GM19035 (cell line): Measurements from ENCODE around the gene CNKSR2.

Experiments used
- ATAC-seq: cut with Tn5 transposase; IDR thresholded peaks from one replicate; pipeline ENCODE4 v1.9.1; 2021; ENCODE audit not compliant: unreplicated experiment

Gene CNKSR2

DNA sequence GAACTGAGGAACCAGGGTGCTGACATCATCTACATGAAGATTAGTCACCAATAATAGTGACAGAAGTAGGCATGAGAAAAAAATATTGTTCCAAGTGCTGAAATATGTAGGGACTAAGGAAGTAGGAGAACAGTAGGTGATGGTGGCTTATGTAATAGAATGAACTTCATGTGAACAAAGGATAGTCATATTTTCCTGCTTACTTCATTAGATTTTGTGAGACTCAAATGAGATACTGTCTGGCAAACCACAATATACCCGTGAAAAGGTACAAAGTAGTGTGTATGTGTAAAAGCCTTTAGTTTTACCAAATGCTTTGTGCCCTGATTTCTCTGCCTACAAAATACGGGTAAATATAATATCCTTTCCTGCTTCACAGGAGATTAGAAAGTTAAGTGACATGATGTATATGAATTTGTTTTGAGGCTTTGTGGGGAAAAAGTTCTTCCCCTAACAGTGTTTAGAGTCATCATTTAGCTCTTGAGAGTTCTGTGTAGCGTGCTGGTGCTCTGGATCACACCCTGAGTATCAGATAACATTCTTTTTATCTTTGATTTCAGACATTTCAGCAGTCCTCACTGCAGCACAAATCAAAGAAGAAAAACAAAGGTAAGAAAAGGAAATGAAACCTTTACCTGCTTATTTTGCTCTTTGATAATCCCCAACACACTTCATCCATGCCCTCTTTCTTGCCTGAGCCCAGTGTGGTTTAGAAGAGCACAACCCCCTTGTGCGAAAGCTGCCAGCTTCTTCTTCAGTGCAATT lies 216.0 kb downstream of the CNKSR2 start:
- ATAC-seq: no peak

DNA sequence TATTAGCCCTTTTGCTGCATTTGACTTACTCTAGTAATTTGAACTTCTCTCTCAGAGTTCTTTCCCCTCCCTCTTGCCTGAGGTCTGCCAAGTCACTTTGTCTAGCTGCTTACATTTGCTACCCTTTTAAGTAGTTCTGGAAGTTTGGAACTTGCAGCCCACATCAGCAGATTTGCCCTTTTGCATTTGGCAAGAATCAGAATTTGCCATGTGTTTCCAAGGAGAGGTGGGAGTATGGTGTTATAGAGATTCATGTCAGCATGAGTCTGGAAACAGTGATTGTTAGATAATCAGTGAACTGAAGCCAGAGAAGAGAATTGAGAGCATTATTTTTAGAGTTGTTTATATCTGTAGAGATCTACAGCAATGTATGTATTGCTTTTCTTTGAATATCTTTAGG lies 231.8 kb downstream of the CNKSR2 start:
- ATAC-seq: no peak

DNA sequence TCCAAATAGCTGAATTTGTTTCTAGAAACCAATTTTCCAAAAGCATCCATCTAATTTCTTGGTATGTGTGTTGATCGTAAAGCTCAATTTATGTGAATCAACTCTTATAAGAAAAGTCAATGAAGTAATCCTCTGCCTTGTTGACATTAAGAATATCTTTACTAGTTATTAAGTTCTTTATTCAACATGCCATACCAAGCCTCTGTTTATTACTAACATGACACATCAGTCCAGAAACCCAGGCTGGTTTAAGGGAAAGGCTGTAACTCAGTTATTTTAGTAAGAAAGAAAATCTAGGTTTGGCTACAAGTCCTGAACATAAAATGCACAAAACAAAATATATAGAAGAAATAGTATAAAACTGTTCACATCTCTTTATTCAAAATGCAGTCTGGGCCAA lies 235.9 kb downstream of the CNKSR2 start:
- no peak for ATAC-seq

DNA sequence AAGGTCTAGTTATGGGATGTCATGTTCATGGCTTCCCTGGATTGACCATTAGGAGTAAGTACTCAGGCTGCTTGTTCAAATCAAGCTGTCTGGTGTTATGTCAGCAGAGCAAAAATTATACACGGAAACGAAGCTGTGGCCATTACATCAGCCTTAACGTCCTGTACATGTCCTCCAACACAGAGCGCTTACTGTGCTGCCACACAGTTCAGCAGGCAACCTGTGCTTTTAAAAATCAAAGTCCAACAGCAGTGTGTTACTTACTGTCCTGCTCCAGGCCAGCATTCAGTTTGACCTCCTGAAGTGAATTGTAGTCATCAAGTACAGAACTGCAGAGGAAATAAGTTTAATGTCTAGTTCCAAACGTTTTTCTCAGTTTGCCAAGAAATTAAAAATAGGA lies 237.9 kb downstream of the CNKSR2 start:
- no peak for ATAC-seq

DNA sequence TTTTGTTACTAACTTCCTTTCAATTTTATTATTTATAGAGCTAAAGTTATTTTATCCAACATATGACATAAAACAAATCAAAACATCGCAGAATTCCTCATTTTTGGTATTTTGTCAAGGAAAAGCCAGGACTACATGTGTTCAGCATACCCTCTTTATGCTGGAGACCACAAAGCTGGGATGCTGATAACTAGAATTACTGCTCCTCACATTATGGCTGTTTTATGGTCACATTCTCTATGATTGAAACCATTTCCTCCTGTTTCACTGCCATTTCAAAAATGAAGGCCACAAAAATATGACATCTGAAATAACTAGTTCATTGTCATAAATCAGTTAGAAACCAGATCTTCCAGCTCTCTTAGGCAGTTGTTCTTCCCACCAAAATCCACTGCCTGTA lies 242.2 kb downstream of the CNKSR2 start:
- no peak for ATAC-seq

DNA sequence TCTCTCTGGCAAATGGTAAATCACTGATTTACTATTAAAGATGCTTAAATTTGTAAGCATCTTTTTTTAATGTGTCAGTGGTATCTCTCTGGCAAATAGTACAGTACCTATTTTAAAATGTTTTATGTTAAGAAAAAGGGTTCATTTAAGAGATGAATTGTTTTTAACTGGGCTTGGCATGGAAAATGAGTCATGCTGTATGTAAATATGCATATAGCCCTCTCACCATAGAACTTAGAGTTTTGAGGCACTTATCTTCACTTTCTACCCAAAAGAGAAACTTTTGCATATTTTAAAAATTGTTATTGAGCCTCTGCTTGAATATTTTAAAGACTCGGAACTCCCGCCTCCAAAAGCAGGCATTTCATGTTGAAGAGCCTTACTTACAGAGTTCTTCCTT lies 246.0 kb downstream of the CNKSR2 start:
- no peak for ATAC-seq

DNA sequence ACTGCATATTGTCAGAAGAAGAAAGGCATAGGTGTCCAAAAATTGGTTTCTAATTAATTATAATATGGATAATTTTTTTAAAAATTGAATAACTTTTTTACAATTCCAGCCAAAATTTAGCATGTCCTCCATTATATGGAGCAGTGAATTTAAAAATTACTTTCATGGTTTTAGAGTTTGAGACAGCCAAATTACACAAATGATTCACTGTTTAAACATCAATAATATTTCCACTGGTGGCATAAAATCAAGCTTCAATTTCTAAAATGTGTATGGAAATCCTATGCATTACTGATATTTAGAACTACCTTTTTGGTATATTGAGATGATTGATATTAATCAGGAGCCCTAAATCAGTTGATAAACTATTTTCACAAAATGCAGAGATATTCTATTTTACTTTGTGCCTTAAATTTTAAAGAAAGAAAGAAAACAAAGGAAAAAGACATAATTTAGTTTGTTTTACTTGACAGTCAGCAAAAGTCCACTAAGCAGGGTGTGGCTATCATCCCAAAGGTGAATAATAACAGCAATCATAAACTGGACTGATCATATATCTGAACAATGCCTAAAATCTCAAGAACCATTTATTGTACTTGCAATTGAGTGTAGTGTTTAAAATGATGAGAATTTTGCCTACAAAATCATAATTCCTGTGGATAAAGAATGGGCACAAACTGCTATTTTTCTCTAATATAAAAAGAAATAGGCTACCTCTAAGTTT lies 249.7 kb downstream of the CNKSR2 start:
- ATAC-seq: no peak

DNA sequence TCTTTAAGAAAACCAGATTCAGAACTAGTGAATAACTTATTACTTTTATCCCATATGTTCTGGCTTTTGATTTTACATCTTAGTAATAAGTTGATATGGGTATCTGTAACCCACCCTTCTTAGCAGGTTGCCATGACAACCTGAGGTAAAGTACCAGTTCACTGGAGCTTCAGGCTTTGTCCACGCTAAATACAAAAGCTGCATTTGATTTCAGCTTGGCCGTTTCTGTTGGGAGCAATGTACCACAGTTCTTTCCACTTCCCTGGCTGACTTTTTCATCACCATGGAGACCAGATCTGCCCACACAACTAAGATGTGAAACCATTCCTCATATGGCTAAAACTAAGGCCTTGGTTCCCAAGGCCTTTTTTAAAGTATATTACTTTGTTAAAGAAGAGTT lies 257.8 kb downstream of the CNKSR2 start:
- ATAC-seq: no peak

DNA sequence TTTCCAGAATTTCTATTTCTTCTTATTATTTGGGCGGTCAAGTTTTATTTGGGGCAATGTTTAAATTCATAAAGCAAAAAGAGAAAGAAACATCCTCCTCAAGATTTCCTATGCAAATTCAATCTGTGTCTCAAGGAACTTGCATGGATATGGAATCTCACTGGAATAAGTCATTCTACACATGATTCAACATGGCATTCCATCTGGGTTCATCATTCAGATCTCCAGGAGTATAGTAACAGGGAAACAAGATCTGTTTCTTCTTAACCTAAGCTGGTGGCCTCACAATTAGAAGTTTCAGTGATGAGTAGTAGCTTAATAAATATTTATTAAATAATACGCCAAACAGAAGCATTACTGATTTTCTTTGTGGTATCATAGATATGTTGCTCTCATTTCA lies 264.1 kb downstream of the CNKSR2 start:
- no peak for ATAC-seq

DNA sequence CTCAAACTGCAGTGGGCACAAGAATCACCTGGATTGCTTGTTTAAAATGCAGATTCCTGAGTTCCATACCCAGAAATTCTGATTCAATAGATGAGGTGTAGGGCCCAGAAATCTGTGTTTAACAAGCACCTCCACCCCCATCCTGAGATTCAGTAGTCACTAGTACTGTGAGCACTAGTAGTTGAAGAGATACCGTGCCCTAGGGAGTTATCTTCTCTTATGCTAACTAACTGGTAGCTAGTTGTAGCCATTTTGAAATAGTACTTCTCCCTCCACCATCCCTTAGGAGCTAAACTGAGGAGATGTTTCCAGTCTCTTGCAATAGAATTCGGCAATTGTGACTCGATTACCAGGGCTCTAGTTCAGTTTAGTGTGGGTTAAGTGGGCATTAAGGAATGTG lies 265.6 kb downstream of the CNKSR2 start:
- ATAC-seq: no peak

DNA sequence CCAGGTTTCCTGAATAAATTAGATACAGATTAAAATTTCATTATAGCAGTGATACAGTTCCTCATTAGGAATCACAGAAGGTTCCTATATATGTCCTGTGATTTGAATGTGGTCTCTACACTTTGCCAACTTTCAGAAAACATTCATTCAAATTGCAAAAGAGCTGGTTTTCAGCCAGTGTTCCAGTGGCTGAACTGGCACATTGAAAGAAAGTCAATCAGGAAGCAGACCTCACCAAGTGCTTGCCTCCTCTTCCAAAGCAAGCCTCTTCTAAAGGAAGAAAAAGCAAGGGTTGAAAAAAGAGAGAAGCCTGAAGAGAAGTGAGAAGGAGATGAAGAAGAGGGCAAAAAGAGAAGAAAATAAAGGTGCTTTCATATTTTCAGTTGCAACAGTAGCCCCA lies 271.2 kb downstream of the CNKSR2 start:
- ATAC-seq: no peak

DNA sequence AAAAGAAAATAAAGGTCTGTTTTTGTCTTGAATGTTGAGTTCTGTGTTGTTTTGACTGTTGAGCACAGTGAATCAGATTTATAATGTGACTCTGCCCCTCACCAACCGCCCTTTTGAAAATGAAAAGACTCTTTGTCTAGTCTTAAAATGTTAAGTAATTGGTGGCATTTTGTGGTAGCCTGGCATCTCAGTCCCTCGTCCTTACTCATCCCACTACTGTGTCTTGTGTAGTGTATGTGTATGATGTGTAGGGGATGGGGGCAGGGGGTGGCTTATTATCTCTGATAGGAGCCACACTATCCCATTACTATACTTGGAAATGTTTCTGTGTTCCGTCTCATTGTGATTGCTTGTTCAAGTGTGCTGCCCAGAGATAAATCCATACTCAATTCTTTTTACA lies 271.7 kb downstream of the CNKSR2 start:
- ATAC-seq: no peak

DNA sequence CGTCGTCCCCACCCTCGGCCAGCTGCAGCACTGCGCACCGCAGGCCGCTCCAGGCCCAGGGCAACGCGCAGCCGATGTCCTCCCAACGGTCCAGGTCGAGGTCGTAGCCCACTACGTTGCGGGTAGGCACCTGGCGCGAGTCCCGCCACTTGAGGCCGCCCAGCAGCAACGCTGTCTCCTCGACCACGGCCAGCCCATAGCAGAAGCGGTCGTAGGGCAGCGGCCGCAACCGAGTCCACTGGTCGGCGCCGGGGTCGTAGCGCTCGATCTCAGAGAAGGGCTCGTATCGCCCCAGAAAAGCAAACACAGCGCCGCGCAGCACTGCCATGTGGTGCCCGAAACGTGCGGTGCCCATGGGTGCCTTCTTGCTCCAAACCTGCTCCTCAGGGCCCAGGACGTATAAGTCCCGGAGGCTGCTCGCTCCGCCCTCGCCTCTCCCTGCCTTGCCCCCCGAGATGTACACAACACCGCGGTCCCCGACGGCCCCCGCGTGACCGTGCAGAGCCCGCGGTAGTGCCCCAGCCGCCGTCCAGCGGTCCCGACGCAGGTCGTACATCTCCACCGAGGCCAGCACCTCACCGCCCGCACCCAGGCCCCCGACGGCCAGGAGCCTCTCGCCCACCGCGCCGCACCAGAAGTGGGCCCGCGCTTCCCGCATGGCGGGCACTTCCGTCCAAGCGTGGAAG lies 281.8 kb downstream of the CNKSR2 start:
- ATAC-seq: no peak

DNA sequence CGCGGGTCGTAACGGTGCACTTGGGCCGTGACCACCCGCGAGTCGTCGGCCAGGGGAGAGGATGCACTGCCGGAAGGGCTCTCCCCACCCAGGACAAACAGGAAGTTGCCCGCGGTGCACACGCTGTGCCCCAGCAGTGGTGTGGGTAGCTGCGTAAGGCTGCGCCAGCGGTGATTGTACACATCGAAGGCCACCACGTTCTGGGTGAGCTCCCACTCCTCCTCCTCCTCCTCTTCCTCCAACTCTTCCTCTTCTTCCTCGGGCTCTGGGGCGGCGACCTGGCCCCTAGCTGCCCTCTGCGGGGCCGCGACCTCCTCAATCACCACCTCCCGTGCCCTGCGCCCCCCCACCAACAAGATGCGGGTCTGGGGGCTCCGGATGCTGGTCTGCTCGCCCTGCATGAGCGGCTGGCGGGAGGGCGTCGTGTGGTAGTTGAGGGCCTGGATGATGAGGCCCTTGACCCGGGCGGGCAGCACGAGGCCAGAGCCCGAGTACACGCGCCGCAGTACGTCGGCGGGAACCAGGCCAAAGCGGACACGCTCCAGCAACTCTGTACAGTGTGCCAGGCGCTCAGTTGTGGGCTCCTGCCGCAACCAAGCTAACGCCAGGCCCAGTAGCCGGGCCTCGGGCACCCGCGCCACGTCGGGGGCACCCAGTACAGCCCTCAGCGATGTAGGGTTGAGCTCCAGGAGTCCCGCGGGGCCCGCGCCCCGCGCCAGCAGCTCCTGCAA lies 282.5 kb downstream of the CNKSR2 start:
- ATAC-seq: no peak

DNA sequence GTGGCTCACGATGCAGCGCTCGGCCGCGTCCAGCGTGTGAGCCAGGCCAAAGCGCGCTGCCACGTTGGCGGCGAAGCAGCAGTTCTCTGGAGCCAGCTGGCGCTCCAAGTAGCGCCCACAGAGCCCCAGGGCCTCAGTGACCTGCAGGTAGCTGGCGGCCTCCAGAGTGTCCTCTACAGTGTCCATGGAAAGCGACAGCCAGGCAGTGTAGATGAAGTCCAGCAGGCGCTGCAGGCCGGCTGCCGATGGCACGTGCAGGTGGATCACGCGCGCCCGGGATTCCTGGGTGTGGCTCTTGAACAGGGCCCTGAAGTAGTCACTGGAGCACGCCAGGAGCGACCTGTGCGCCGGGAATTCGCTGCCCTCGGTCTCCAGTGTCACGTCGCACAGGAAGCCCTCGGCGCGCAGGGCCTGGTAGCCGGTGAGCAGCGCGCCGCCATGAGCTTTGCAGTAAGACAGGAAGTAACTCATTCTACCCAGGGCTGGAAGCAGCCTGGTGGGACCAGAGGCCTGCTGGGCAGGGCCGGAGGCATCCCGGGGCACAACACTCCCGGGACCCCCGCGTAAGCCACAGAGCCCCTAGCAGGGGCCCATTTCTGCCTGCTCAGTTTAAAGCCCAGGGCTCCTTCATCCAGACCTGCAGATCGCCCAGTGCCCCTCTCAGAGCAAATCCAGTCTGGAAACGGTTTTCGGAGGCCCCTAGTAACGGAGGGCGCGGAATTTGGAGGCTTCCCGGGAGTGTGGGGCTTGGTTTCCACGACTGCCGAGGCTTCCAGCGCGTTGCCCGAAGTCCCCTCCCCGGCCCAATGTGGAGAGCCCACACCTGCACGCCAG lies 283.3 kb downstream of the CNKSR2 start:
- ATAC-seq: no peak

DNA sequence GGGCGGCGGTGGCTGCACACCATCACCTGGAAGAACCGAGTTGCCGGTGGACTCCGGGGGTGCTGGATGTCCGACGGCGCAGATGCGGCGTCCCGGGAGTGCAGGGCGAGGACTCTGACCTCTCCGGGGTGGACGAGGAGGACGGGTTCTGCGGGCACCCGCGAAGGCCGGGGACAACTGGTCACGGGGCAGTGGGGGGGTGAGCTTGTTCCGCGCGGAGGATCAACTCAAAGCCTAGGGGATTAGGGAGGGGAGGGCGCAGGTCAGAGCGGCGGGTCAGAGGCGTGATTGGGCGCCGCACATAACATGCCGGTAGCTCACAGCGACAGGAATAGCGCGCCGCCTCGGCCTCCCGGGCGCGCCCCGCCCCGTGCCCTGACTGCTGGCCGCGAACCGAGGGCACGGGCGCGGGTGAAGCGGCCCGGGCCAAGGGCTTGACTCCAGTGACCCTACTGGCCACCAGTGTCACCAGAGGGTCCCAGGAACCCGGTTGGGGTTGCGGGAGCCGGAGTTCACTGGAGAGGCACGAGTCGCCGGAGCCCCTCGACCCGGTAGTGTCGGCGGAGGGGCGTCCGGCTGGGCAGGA lies 284.0 kb downstream of the CNKSR2 start, which contains the start of gene KLHL34:
KLHL34 (minus strand) TSS at position 179 of the 586 bp plus-strand sequence. CDS start 542 bp downstream, outside the sequence.
- no peak for ATAC-seq

DNA sequence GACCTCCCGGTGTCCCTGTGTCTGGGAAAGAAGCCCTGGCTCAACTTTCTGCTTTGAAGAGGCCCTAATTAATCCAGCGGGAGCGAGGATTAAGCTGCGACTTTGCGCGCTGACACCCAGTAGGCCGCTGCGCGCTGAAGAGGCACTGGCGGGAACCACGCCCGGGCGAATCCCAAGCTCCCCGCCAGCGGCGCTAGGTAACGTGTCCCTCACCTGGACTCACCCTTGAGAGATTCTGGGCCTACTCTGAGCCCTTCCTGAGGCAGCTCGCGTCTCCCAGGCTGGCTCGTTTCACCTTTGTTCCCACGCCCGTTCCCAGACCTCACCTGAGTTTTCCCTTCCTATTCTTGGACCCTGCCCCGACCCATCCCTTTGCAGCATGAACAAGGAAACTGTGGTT lies 284.5 kb downstream of the CNKSR2 start:
- no peak for ATAC-seq

DNA sequence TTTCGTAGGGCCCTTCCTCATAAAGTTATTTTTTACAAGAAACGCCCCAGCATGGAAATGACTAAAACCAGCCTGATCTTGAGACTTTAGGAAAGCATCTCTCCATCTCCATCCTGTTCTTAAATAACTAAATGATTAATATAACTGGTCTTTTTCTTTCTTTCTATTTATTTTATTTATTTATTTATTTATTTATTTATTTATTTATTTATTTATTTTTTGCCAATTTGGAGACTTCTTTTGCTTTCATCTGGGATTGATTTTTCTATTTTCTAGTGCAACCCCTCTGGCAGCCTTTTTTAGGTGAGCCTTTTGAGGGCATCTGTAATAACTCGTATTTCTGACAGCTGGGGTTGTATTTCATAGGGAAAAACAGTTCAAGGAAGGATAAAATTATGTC lies 285.1 kb downstream of the CNKSR2 start:
- no peak for ATAC-seq

DNA sequence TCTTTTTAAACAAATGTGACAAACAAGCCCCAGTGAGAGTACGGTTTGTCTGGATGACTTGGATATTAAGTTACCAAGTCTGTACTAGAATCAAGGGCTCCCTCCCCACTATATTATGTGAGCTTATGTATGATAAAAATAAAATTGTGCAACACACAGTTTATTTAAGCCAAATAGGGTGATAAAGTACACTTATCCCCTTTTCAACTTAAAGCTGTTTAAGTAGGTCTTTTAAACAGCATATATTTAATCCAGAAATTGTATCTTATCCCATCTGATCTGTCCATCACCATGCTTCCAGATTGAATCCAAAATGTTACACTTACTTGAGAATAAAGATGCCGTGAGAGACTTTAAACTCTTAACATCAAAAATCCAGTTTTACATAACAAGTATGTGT lies 285.9 kb downstream of the CNKSR2 start:
- ATAC-seq: no peak

DNA sequence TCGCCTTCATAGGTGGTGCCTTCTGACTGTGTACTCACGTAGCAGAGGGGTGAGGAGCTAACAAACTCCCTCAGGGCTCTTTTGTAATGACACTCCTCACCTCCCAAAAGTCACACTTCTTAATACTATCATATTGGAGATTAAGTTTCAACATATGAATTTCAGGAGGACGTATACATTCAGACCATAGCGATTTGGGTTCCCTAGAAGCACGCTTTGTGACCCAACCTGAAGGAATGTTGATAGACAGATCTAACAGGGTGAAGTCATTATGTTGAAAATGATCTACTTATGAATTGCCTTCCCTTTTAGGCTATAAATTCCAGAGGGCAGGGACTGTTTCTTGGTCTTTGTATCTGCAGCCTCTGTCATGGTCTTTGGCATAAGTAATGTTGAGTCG lies 287.1 kb downstream of the CNKSR2 start:
- no peak for ATAC-seq
